Suprapubic skin (tissue), 4 donors: ENCODE data around the gene OVOL2. TPM values are rescaled to one million over a fixed set of nuclear protein-coding genes. Genes with fewer than 3 reads are reported as not detected.

ENCODE experiments used
- DNase-seq, 2 donors: peaks; one replicate each; pipeline ENCODE4 v3.0.0-alpha.2; 2019; ENCODE audit warnings: low spot score in 2 of 2
- H3K27ac ChIP-seq: fragments of 200-600 bp; sonication (generic); one replicate; pipeline ENCODE4 v1.5.1; 2019
- H3K27me3 ChIP-seq: fragments of 200-600 bp; sonication (generic); one replicate; pipeline ENCODE4 v1.5.1; 2019
- H3K36me3 ChIP-seq: fragments of 200-600 bp; sonication (generic); one replicate; pipeline ENCODE4 v1.5.1; 2019
- H3K4me1 ChIP-seq: fragments of 200-600 bp; sonication (generic); one replicate; pipeline ENCODE4 v1.5.1; 2019
- H3K4me3 ChIP-seq: fragments of 200-600 bp; sonication (generic); one replicate; pipeline ENCODE4 v1.5.1; 2019; ENCODE audit warnings: mild to moderate bottlenecking
- H3K9me3 ChIP-seq: fragments of 200-600 bp; sonication (generic); one replicate; pipeline ENCODE4 v1.5.1; 2019
- CTCF ChIP-seq, 2 donors: fragments of 200-600 bp in 1 of 2; fragments of 450-650 bp in 1 of 2; sonication (generic) in 1 of 2; IDR thresholded peaks; one replicate each; pipeline ENCODE4 v1.5.1; 2016 to 2019; ENCODE audit warnings: antibody characterized with exemption in 2 of 2, mild to moderate bottlenecking in 1 of 2, moderate library complexity in 1 of 2
- EP300 ChIP-seq: sonication (generic); formaldehyde crosslinking; IDR thresholded peaks from one replicate; pipeline ENCODE4 v1.6.1; 2017; ENCODE audit warnings: antibody characterized with exemption
- POLR2A ChIP-seq, 2 donors: fragments of 450-650 bp; IDR thresholded peaks; one replicate each; pipeline ENCODE4 v1.6.1; 2017; ENCODE audit warnings: antibody characterized with exemption in 2 of 2, mild to moderate bottlenecking in 2 of 2, moderate library complexity in 2 of 2
- POLR2AphosphoS5 ChIP-seq, 3 donors: sonication (generic); formaldehyde crosslinking; IDR thresholded peaks; one replicate each; pipeline ENCODE4 v1.6.1; 2017; ENCODE audit warnings: antibody characterized with exemption in 3 of 3
- WGBS: methylation state at CpG from one replicate; pipeline ENCODE4 v1.1.5; 2018; 5-methylcytosine and 5-hydroxymethylcytosine counted together
- total RNA-seq, 4 donors: library from RNA; depleted of rRNA; stranded (reverse); fragments of >200 nt; gene quantifications; one replicate each; pipeline ENCODE4 v1.1.0, GENCODE V29; 2016

Gene OVOL2
- total RNA-seq, 4 donors from 2014 or later = 16.9 to 53.8 (median 24.8) TPM

DNA sequence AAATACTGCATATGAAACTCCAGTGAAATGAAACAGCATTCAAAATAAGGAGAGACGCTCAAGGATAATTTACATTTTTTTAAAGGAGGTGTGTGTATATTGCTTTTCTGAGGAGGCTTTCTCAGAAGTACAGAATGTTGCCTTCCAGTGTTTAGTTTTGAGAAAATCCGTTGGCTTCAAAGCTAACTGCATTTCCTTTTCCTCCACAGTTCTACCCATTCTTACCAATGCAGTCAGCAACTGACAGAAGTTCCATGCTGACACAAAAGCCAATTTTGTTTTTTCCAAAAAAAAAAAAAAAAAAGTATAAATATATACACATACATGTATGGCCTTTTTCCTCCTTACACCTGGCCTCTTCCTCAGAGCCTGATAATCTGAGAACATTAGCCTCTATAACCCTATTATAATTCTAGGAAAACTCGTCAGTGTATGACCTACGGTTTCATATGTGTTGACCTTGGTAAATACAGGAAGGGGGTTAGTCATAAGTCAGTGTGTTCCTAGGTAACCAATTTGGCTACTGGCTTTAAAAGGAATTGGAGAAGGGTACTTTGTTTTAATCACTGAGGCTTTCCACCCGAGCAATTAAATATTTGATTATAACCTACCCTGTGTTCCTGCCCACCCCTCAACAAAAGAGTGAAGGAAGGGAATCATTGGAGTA is 64.7 kb downstream of the OVOL2 start:
- Histone ChIP-seq H3K4me1 (peaks cover 8% of the 10 kb centered on the region), H3K9me3 (no peaks in the 10 kb centered on the region), H3K4me3 (no peak overlapping the region), H3K36me3 (peaks cover 29% of the 10 kb centered on the region), H3K27me3 (no peaks in the 10 kb centered on the region), H3K27ac (no peak overlapping the region)
- WGBS = 67% methylated on average over 5 of the region's 5 CpGs
- TF ChIP-seq CTCF (IDR thresholded peaks at IDR 0.05) = no peak
- no peak for TF ChIP-seq POLR2A (IDR thresholded peaks at IDR 0.05)
- TF ChIP-seq EP300 = no peak
- no peak for TF ChIP-seq POLR2AphosphoS5 (IDR thresholded peaks at IDR 0.05)
- DNase-seq = no peak

- Histone ChIP-seq H3K4me1 (peaks cover 8% of the 10 kb centered on the region), H3K27me3 (no peaks in the 10 kb centered on the region), H3K36me3 (peaks cover 34% of the 10 kb centered on the region), H3K9me3 (no peaks in the 10 kb centered on the region), H3K4me3 (no peak overlapping the region), H3K27ac (no peak overlapping the region)
- no peak for DNase-seq
- no peak for TF ChIP-seq EP300
- TF ChIP-seq CTCF (IDR thresholded peaks at IDR 0.05) = no peak
- TF ChIP-seq POLR2AphosphoS5 (IDR thresholded peaks at IDR 0.05) = no peak
- no peak for TF ChIP-seq POLR2A (IDR thresholded peaks at IDR 0.05)
- WGBS = 84% methylated on average over 6 of the region's 6 CpGs
Measured at GRCh38 chr20:17992224-17992637, 65.5 kb downstream of the OVOL2 start.

GRCh38 chr20:17990278-17990972 is 67.3 kb downstream of the OVOL2 start:
- no peaks in the 10 kb centered on the region for H3K9me3 ChIP-seq
- H3K27me3 ChIP-seq = no peaks in the 10 kb centered on the region
- DNase-seq = no peak
- H3K27ac ChIP-seq = no peak overlapping the region
- TF ChIP-seq CTCF (IDR thresholded peaks at IDR 0.05) (no peak), POLR2AphosphoS5 (IDR thresholded peaks at IDR 0.05) (no peak), POLR2A (IDR thresholded peaks at IDR 0.05) (no peak), EP300 (no peak)
- no peak overlapping the region for H3K4me3 ChIP-seq
- H3K36me3 ChIP-seq = peaks cover 40% of the 10 kb centered on the region
- H3K4me1 ChIP-seq = no peaks in the 10 kb centered on the region
- 90% methylated on average over 10 of the region's 10 CpGs for WGBS

- no peak for TF ChIP-seq POLR2AphosphoS5 (IDR thresholded peaks at IDR 0.05)
- no peak for TF ChIP-seq POLR2A (IDR thresholded peaks at IDR 0.05)
- no peak for TF ChIP-seq CTCF (IDR thresholded peaks at IDR 0.05)
- TF ChIP-seq EP300 = no peak
- no peaks in the 10 kb centered on the region for H3K27me3 ChIP-seq
- no peak overlapping the region for H3K27ac ChIP-seq
- no peak for DNase-seq
- H3K4me3 ChIP-seq = no peak overlapping the region
- WGBS = 97% methylated on average over 3 of the region's 3 CpGs
- H3K9me3 ChIP-seq = no peaks in the 10 kb centered on the region
- H3K36me3 ChIP-seq = peaks cover 44% of the 10 kb centered on the region
- H3K4me1 ChIP-seq = no peaks in the 10 kb centered on the region
Measured at GRCh38 chr20:17987988-17988387, 69.7 kb downstream of the OVOL2 start.

- Histone ChIP-seq H3K9me3 (no peaks in the 10 kb centered on the region), H3K4me3 (no peak overlapping the region), H3K36me3 (peaks cover 47% of the 10 kb centered on the region), H3K27ac (no peak overlapping the region), H3K27me3 (no peaks in the 10 kb centered on the region), H3K4me1 (no peaks in the 10 kb centered on the region)
- DNase-seq = no peak
- WGBS = 91% methylated on average over 7 of the region's 7 CpGs
- TF ChIP-seq EP300 (no peak), CTCF (IDR thresholded peaks at IDR 0.05) (no peak), POLR2AphosphoS5 (IDR thresholded peaks at IDR 0.05) (no peak), POLR2A (IDR thresholded peaks at IDR 0.05) (no peak)
Measured at GRCh38 chr20:17985388-17986018, 72.2 kb downstream of the OVOL2 start.
